IMR-90 (cell line): ENCODE results near the gene OSBP2.

Experiments used
- CHD1 ChIP-seq: IDR thresholded peaks from 2 replicates; pipeline ENCODE4 v1.6.1; 2012; ENCODE audit warnings: low read depth, low read length, improper control_type of control experiment
- CTCF ChIP-seq: conservative IDR thresholded peaks from 2 replicates; pipeline ENCODE4 v1.5.1; 2012; ENCODE audit warnings: mild to moderate bottlenecking, low read depth, low read length, improper control_type of control experiment
- ELK1 ChIP-seq: fragments of 150-350 bp; IDR thresholded peaks from 2 replicates; pipeline ENCODE4 v1.6.1; 2016; ENCODE audit warnings: low read depth, mild to moderate bottlenecking, low read length, moderate library complexity, borderline replicate concordance
- FOS ChIP-seq: fragments of 150-350 bp; IDR thresholded peaks from 2 replicates; pipeline ENCODE4 v1.6.1; 2016; ENCODE audit warnings: low read depth, low read length
- MAFK ChIP-seq: IDR thresholded peaks from 2 replicates; pipeline ENCODE4 v1.6.1; 2012; ENCODE audit warnings: low read depth, low read length, improper control_type of control experiment
- POLR2A ChIP-seq: IDR thresholded peaks from 2 replicates; pipeline ENCODE4 v1.6.1; 2012; ENCODE audit warnings: mild to moderate bottlenecking, low read depth, low read length
- SMC3 ChIP-seq: fragments of 150-350 bp; IDR thresholded peaks from 2 replicates; pipeline ENCODE4 v1.6.1; 2016; ENCODE audit warnings: low read depth, mild to moderate bottlenecking, antibody characterized with exemption, low read length, moderate library complexity
- USF2 ChIP-seq: fragments of 150-350 bp; IDR thresholded peaks from 2 replicates; pipeline ENCODE4 v1.6.1; 2017; ENCODE audit warnings: mild to moderate bottlenecking, antibody characterized with exemption, low read length, low read depth

- TF ChIP-seq CTCF: no peak
- TF ChIP-seq POLR2A: no peak
- TF ChIP-seq SMC3: no peak
- no peak for TF ChIP-seq CHD1
- TF ChIP-seq USF2: no peak
- no peak for TF ChIP-seq FOS
- no peak for TF ChIP-seq ELK1
- TF ChIP-seq MAFK: no peak
These were observed 97.8 kb downstream of the OSBP2 start for GRCh38 chr22:30792456-30792855.
